Heart left ventricle (tissue), 16 donors: ENCODE measurements around the gene DCTN4. TPM values are rescaled to one million over a fixed set of nuclear protein-coding genes. Genes with fewer than 3 reads are reported as not detected.
"Not testable (repeated sequence)": the region's sequence is repeated elsewhere in the genome, so short reads cannot be mapped to it uniquely, and the experiment has no call there.

Source experiments
- ATAC-seq, 4 donors: fragments of 200-7000 bp; cut with Tn5 transposase; one replicate each; pipeline ENCODE4 v1.9.1; 2020 to 2022; ENCODE audit warnings: moderate library complexity in 4 of 4, mild to moderate bottlenecking in 3 of 4, moderate number of reproducible peaks in 1 of 4
- DNase-seq, 5 donors: peaks; one replicate each; pipeline ENCODE4 v3.0.0-alpha.2; 2020
- H3K27ac ChIP-seq, 12 donors: fragments of 200-600 bp; sonication (generic) in 4 of 12; one replicate each; pipeline versions ENCODE4 v1.5.0 to v1.8.0; 2016 to 2022; ENCODE audit warnings: mild to moderate bottlenecking in 2 of 12
- H3K27me3 ChIP-seq, 9 donors: fragments of 200-600 bp; sonication (generic) in 2 of 9; one replicate each; pipeline versions ENCODE4 v1.5.1 to v1.8.0; 2016 to 2022; ENCODE audit warnings: mild to moderate bottlenecking in 3 of 9
- H3K36me3 ChIP-seq, 9 donors: fragments of 200-600 bp; sonication (generic) in 2 of 9; one replicate each; pipeline versions ENCODE4 v1.5.0 to v1.8.0; 2018 to 2022; ENCODE audit warnings: mild to moderate bottlenecking in 2 of 9
- H3K4me1 ChIP-seq, 12 donors: fragments of 200-600 bp; sonication (generic) in 4 of 12; one replicate each; pipeline versions ENCODE4 v1.5.0 to v1.8.0; 2016 to 2022; ENCODE audit warnings: mild to moderate bottlenecking in 3 of 12
- H3K4me3 ChIP-seq, 12 donors: fragments of 200-600 bp; sonication (generic) in 4 of 12; one replicate each; pipeline versions ENCODE4 v1.5.0 to v1.8.0; 2017 to 2022; ENCODE audit warnings: mild to moderate bottlenecking in 9 of 12, moderate library complexity in 4 of 12
- H3K9me3 ChIP-seq, 12 donors: fragments of 200-600 bp; sonication (generic) in 4 of 12; one replicate each; pipeline versions ENCODE4 v1.5.0 to v1.8.0; 2016 to 2022; ENCODE audit warnings: mild to moderate bottlenecking in 1 of 12
- POLR2A ChIP-seq, 2 donors: fragments of 450-650 bp; IDR thresholded peaks; one replicate each; pipeline ENCODE4 v1.6.1; 2017; ENCODE audit warnings: antibody characterized with exemption in 2 of 2, mild to moderate bottlenecking in 2 of 2, moderate library complexity in 2 of 2
- WGBS, 4 donors: extraction: QIAGEN DNeasy Blood & Tissue Kit in 2 of 4; methylation state at CpG; one replicate each; pipeline versions ENCODE4 v1.1.5 to v1.1.7; 2013 to 2018; 5-methylcytosine and 5-hydroxymethylcytosine counted together
- intact Hi-C, 10 donors: fragments of 100-400 bp; cut with DNase I; formaldehyde crosslinking; loops; one replicate each; pipeline versions ENCODE4 v1.11.1 to v1.14.2; 2022
- polyA plus RNA-seq, 2 donors: library from polyadenylated mRNA; stranded (reverse); fragments of 200-250 nt; gene quantifications; one replicate each; pipeline ENCODE4 v1.2.3, GENCODE V29; 2013
- total RNA-seq, 9 donors: library from RNA; depleted of rRNA in 2 of 9; stranded (reverse); fragments of >200 nt in 2 of 9; fragmentation: NEBNext Ultra II Directional in 3 of 9; extraction: Animal tissue kit (Norgen Biotek cat#: 25700) in 3 of 9; gene quantifications; one replicate each; pipeline versions ENCODE4 v1.1.0 to v1.2.4, GENCODE V29; 2016 to 2023
- TF ChIP-seq, protein P1 (sequence below), 12 donors: fragments of 200-600 bp; sonication (generic) in 4 of 12; IDR thresholded peaks; one replicate each; pipeline versions ENCODE4 v1.5.0 to v1.8.0; 2018 to 2022; ENCODE audit warnings: antibody characterized with exemption in 12 of 12, mild to moderate bottlenecking in 5 of 12
- donor health status: ischemic (EF 13 %, LVEDD 7.1; RV severe dilation, severe dysfunction).
- donor health status: healthy with polysubstance abuse.
- donor health status: DM: no; HTN: yes; CAD: no.
- donor health status: DM: no; HTN: no; CAD: no.
- donor health status: ischemic (EF 25% LVEDD 6.9; RV normal size, moderate dysfunction).
- donor health status: ischemic (EF 25% LVEDD 5.7; RV mildly dilated, moderate dysfunction).
- donor health status: healthy.
- donor health status: DM: yes; HTN: yes; CAD: no.
- donor health status: ischemic (EF 35%, LVEDD 5.7; RV mildly dilated, moderate dysfunction).
- donor health status: nonischemic (EF 11% LVEDD 7.7; RV severe dilation, severe dysfunction).
- donor health status: DM: yes; HTN: yes; CAD: no.
- donor health status: PGD.
- donor health status: ischemic (EF 29% LVEDD 5.4; RV normal size, mild dysfunction).
- donor health status: nonischemic (EF 23%, LVEDD 6.1; RV moderate dilation, normal function).

Gene DCTN4
- total and polyA plus RNA-seq, 11 donors = 18.9 to 70.6 (median 44.2) TPM

DNA sequence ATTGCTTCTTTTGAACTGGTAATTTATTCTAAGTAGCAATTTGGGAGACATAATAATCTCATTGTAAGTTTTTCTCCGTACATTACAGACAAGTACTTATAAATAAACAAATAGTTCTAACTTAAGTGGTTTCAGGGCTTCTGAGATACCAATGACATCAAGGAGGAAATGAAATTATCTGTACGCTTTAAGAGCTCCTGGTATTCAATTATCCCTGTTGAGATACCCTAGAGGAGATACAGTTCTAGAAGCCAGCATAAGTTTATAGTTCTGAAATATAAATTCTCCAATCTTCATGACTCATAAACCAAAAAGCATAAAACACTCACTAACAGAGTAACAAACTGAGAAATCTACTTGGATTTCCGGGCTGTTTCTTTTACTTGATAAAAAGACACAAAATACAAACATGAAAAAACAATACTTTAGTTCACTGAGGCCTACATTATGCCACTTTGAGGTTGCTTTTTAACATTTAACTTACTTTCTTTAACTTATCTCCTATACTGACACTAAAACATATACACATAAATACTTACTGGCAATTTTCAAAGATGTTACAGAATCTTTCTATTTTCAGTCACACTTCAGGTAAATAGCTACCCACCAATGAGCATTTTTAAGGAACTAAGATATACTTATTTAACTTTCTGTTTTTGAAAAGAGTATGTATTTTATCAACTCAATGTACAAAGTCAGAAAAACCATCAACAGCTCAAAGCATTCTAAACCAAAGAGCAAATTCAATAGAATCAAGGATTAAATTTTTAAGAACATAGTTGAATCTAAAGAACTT lies 7.5 kb downstream of the DCTN4 start:
- H3K27me3 ChIP-seq = no peaks in the 10 kb centered on the region
- DNase-seq = no peak
- ATAC-seq = no peak
- peak overlapping the region in 1 of 12 donors; percentile 40 for H3K27ac ChIP-seq
- no peak overlapping the region for H3K4me3 ChIP-seq
- H3K36me3 ChIP-seq = peaks cover 0 to 76% (median 68%) of the 10 kb centered on the region in 9 donors
- H3K4me1 ChIP-seq = peaks cover 0 to 50% (median 12%) of the 10 kb centered on the region in 12 donors
- H3K9me3 ChIP-seq = no peaks in the 10 kb centered on the region
- 48 to 57% (median 50%) methylated on average over 3 of the region's 3 CpGs for WGBS, 4 donors
- no peak for TF ChIP-seq POLR2A (IDR thresholded peaks at IDR 0.05)
- TF ChIP-seq, protein P1, sequence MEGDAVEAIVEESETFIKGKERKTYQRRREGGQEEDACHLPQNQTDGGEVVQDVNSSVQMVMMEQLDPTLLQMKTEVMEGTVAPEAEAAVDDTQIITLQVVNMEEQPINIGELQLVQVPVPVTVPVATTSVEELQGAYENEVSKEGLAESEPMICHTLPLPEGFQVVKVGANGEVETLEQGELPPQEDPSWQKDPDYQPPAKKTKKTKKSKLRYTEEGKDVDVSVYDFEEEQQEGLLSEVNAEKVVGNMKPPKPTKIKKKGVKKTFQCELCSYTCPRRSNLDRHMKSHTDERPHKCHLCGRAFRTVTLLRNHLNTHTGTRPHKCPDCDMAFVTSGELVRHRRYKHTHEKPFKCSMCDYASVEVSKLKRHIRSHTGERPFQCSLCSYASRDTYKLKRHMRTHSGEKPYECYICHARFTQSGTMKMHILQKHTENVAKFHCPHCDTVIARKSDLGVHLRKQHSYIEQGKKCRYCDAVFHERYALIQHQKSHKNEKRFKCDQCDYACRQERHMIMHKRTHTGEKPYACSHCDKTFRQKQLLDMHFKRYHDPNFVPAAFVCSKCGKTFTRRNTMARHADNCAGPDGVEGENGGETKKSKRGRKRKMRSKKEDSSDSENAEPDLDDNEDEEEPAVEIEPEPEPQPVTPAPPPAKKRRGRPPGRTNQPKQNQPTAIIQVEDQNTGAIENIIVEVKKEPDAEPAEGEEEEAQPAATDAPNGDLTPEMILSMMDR (IDR thresholded peaks at IDR 0.05) = no peak
- intact Hi-C loops = loop anchor here in 1 of 10 donors (10.0 kb wide), 1 partner anchor 94 kb away; the partner anchor contains the start of gene IRGM

DNA sequence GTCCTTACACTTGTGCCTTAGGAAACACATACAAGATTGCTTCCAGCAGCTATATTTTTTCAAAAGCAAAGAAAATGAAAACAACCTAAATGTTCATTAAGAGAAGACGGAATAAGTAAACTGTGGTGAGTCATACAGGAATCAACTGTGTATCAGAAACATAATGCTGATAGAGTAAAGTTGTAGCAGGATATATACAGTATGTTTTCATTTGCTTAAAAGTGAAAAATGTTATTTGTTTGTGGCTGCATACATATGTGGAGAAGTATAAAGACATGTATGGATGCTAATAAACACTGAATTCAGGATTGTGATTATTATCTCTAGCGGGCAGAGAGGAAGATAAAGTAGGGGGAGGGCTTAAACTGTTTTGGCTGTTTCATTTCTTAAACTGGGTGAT lies 8.3 kb downstream of the DCTN4 start:
- Histone ChIP-seq H3K27me3 (no peaks in the 10 kb centered on the region), H3K36me3 (peaks cover 0 to 68% (median 60%) of the 10 kb centered on the region in 9 donors), H3K4me1 (peaks cover 0 to 48% (median 12%) of the 10 kb centered on the region in 12 donors), H3K27ac (no peak overlapping the region), H3K4me3 (no peak overlapping the region), H3K9me3 (no peaks in the 10 kb centered on the region)
- whole genome bisulfite sequencing, 4 donors = 67 to 85% (median 67%) methylated on average over 2 of the region's 2 CpGs
- TF ChIP-seq, protein P1 (IDR thresholded peaks at IDR 0.05) = no peak
- no peak for TF ChIP-seq POLR2A (IDR thresholded peaks at IDR 0.05)
- ATAC-seq (no peak), DNase-seq (no peak)
- intact Hi-C loops = loop anchor here in 1 of 10 donors (10.0 kb wide), 1 partner anchor 94 kb away; the partner anchor contains the start of gene IRGM

DNA sequence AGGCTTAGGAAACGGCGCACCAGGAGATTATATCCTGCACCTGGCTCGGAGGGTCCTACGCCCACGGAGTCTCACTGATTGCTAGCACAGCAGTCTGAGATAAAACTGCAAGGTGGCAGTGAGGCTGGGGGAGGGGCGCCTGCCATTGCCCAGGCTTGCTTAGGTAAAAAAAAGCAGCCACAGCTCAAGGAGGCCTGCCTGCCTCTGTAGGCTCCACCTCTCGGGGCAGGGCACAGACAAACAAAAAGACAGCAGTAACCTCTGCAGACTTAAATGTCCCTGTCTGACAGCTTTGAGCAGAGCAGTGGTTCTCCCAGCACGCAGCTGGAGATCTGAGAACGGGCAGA lies 15.7 kb downstream of the DCTN4 start:
- H3K4me3 ChIP-seq, H3K27ac ChIP-seq, DNase-seq, intact Hi-C loops, H3K9me3 ChIP-seq, H3K27me3 ChIP-seq, ATAC-seq: not testable (repeated sequence)
- peaks cover 0 to 38% (median 19%) of the 10 kb centered on the region in 9 donors for H3K36me3 ChIP-seq
- H3K4me1 ChIP-seq = peaks cover 0 to 32% (median 2%) of the 10 kb centered on the region in 12 donors
- WGBS, 4 donors = 93 to 96% (median 95%) methylated on average over 9 of the region's 9 CpGs

DNA sequence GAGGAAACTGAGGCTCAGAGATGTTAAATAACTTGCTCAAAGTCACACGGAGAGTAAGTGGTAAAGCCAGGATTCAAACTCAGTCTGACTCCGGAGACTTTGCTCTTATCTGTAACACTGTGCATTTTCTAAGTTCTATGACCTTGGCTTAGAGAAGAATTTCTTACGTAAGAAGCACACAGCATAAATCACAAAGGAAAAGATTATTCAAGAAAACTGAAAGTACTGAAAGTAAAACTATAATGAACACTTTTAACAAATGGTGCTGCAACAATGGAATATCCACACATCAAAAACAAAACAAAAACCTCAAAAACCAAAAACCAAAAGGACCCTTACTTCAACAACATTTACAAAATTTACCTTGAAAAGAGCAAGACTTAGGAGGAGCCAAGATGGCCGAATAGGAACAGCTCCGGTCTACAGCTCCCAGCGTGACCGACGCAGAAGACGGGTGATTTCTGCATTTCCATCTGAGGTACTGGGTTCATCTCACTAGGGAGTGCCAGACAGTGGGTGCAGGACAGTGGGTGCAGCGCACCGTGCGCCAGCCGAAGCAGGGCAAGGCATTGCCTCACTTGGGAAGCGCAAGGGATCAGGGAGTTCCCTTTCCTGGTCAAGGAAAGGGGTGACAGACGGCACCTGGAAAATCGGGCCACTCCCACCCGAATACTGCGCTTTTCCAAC lies 16.2 kb downstream of the DCTN4 start:
- 88 to 91% (median 90%) methylated on average over 17 to 18 of the region's 18 CpGs for WGBS, 4 donors
- H3K27me3 ChIP-seq, H3K4me3 ChIP-seq, DNase-seq, intact Hi-C loops, H3K9me3 ChIP-seq, ATAC-seq: not testable (repeated sequence)
- Histone ChIP-seq H3K36me3 (peaks cover 0 to 38% (median 19%) of the 10 kb centered on the region in 9 donors), H3K4me1 (peaks cover 0 to 37% (median 3%) of the 10 kb centered on the region in 12 donors), H3K27ac (peak overlapping the region in 1 of 12 donors; percentile 39)

DNA sequence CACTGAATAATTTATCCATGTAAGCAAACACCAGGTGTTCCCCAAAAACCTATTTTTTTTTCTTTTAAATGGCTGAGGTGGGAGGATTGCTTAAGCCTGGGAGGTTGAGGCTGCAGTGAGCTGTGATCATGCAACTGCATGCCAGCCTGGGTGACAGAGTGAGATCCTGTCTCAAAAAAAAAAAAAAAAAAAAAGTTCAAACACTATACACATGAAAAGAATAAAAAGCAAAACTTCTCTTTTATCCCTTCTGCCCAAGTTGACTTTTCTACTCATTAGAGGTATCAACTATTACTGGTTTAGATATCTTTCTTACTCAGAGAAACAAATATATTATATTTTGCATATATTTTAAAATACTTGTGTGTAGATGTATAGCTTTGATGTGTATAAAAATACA lies 17.8 kb downstream of the DCTN4 start:
- H3K4me1 ChIP-seq = peaks cover 0 to 44% (median 3%) of the 10 kb centered on the region in 12 donors
- H3K4me3 ChIP-seq = no peak overlapping the region
- intact Hi-C loops = no loop called here
- H3K27ac ChIP-seq = no peak overlapping the region
- TF ChIP-seq, protein P1 (IDR thresholded peaks at IDR 0.05) = no peak
- no peak for TF ChIP-seq POLR2A (IDR thresholded peaks at IDR 0.05)
- H3K36me3 ChIP-seq = peaks cover 0 to 41% (median 19%) of the 10 kb centered on the region in 9 donors
- DNase-seq (no peak), ATAC-seq (no peak)
- no peaks in the 10 kb centered on the region for H3K27me3 ChIP-seq
- H3K9me3 ChIP-seq = peaks cover 0 to 8% (median 0%) of the 10 kb centered on the region in 12 donors
